Measurements from ENCODE around the gene MYO15A.

GRCh38 chr17:18151290-18151689 lies 42.7 kb downstream of the MYO15A start:
- no peak for TF ChIP-seq REST (tag by site-specific recombination; IDR thresholded peaks at IDR 0.05)
- TF ChIP-seq ZNF416 (tag by site-specific recombination; IDR thresholded peaks at IDR 0.05) = no peak
- no peak for TF ChIP-seq CTCF (tag by site-specific recombination; IDR thresholded peaks at IDR 0.05)
- no peak for TF ChIP-seq MEIS1 (CRISPR knock-in tag; IDR thresholded peaks at IDR 0.05; ENCODE audit: borderline replicate concordance)

Data from HEK293 (cell line).